ENCODE measurements around the gene RBMS3. TPM values are rescaled to one million over a fixed set of nuclear protein-coding genes. Genes with fewer than 3 reads are reported as not detected.

RBMS3 gene
- total and polyA plus RNA-seq, 7 donors = 0.46 to 61.9 (median 39.9) TPM

DNA sequence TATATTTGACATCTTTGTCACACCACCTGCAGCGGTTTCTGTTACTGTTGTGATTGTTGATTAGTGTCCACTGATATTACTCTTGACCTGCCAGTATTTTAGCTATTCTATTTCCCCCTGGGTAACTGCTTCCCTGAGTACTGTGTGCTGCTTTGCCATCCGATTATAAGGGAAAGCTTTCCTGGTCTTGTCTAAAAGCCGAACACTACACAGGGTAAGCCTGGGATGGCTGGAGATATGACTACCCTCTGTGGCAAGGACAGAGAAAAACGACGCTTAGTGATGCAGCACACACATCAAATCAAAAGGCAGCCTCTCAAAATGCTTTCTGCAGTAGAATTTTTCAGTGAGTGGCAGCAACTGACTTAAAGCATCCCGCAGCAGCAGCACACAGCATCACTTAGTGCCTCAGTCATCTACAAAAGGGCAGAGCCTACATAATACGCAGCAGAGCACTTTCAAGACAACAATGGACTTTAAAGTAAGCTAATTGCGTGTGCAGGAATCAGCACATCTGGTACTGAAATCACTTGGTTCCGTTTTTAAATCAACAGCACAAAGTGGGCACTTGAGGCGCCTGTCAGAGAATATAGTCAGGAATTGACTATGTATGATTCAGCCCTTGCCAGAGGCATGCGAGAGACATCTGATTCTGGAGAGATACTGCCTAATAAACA lies 669.2 kb downstream of the RBMS3 start:
- H3K27ac ChIP-seq = no peak overlapping the region
- TF ChIP-seq, protein P1, sequence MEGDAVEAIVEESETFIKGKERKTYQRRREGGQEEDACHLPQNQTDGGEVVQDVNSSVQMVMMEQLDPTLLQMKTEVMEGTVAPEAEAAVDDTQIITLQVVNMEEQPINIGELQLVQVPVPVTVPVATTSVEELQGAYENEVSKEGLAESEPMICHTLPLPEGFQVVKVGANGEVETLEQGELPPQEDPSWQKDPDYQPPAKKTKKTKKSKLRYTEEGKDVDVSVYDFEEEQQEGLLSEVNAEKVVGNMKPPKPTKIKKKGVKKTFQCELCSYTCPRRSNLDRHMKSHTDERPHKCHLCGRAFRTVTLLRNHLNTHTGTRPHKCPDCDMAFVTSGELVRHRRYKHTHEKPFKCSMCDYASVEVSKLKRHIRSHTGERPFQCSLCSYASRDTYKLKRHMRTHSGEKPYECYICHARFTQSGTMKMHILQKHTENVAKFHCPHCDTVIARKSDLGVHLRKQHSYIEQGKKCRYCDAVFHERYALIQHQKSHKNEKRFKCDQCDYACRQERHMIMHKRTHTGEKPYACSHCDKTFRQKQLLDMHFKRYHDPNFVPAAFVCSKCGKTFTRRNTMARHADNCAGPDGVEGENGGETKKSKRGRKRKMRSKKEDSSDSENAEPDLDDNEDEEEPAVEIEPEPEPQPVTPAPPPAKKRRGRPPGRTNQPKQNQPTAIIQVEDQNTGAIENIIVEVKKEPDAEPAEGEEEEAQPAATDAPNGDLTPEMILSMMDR (IDR thresholded peaks at IDR 0.05) = no peak
- TF ChIP-seq EP300 (IDR thresholded peaks at IDR 0.05) (no peak), POLR2A (IDR thresholded peaks at IDR 0.05) (no peak), POLR2AphosphoS5 (IDR thresholded peaks at IDR 0.05) (no peak)
- 81 to 87% methylated on average over 11 of the region's 11 CpGs for WGBS, 2 donors
- no peak for DNase-seq
- peaks cover 0 to 7% (median 0%) of the 10 kb centered on the region in 4 donors for H3K4me1 ChIP-seq
- no peaks in the 10 kb centered on the region for H3K9me3 ChIP-seq
- intact Hi-C loops (cut with DNase I) = no loop called here
- H3K27me3 ChIP-seq = no peaks in the 10 kb centered on the region
- H3K36me3 ChIP-seq = no peaks in the 10 kb centered on the region
- H3K4me3 ChIP-seq = no peak overlapping the region

DNA sequence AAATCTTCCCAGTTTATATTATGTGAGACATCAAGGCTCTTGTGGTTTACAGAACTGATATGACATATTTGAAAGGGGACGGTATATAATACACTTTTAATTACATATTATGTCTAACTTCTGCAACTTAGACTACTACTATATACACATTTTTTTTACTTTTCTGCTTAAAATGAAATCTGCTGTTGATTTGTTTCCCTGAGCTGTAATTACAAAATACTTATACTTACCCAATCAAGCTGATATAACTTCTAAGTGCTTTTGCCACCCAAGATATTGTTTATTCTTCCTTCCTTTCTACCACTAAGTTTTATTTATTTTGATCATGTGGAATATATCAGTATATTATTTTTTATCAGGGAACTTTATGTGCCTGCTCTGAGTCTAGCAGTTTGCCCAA lies 671.6 kb downstream of the RBMS3 start:
- no peaks in the 10 kb centered on the region for H3K9me3 ChIP-seq
- intact Hi-C loops (cut with DNase I) = no loop called here
- H3K36me3 ChIP-seq = no peaks in the 10 kb centered on the region
- DNase-seq = no peak
- TF ChIP-seq, protein P1 (IDR thresholded peaks at IDR 0.05) = no peak
- no peak overlapping the region for H3K4me3 ChIP-seq
- 85 to 88% methylated on average over 1 of the region's 1 CpG for WGBS, 2 donors
- H3K4me1 ChIP-seq = peaks cover 0 to 12% (median 0%) of the 10 kb centered on the region in 4 donors
- no peak overlapping the region for H3K27ac ChIP-seq
- H3K27me3 ChIP-seq = no peaks in the 10 kb centered on the region

DNA sequence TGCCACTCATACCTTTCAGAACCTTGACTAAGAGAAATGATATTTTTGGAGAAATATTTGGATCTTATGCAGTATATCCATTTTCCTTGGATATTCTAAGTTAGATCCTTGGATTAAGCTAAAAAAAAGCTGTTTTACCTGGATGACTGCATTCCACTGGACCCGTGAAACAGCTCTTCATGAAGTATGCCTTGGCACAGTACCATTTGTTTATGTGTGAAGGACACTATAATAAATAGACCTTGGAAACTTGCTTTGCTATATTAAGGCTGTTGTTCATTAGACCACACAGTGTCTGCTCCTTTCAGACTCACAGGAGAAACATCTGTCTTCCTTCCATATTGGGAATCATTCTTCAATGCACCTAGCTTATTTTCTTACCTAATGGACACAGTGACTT lies 674.5 kb downstream of the RBMS3 start:
- Histone ChIP-seq H3K4me1 (peaks cover 0 to 11% (median 0%) of the 10 kb centered on the region in 4 donors), H3K27ac (no peak overlapping the region), H3K36me3 (peaks cover 0 to 6% (median 0%) of the 10 kb centered on the region in 4 donors), H3K9me3 (no peaks in the 10 kb centered on the region), H3K4me3 (no peak overlapping the region), H3K27me3 (no peaks in the 10 kb centered on the region)
- TF ChIP-seq POLR2A (IDR thresholded peaks at IDR 0.05) = no peak
- no peak for TF ChIP-seq POLR2AphosphoS5 (IDR thresholded peaks at IDR 0.05)
- TF ChIP-seq EP300 (IDR thresholded peaks at IDR 0.05) = no peak
- TF ChIP-seq, protein P1 (IDR thresholded peaks at IDR 0.05) = no peak
- intact Hi-C loops (cut with DNase I) = no loop called here
- DNase-seq = no peak
- 9 to 43% methylated on average over 1 of the region's 1 CpG for WGBS, 2 donors

DNA sequence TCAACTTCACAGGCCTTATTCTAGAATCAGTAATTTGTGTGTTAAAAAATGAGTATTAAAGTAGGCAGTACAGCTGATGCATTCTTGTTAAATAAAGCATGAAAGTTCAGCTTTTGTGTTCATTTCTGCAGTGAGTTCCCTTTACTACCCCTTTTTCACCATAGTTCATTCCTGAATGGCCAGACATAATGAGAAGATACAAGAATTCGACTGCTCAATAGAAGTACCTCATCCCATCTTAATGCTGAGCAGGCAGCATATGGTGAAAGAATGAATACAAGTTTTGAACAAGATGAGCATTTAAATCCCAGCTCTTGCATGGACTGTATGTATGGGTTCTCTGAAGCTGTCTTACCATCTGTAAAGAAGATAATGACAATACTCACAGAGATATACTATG lies 677.9 kb downstream of the RBMS3 start:
- Histone ChIP-seq H3K36me3 (peaks cover 0 to 6% (median 0%) of the 10 kb centered on the region in 4 donors), H3K27me3 (no peaks in the 10 kb centered on the region), H3K4me3 (no peak overlapping the region), H3K9me3 (no peaks in the 10 kb centered on the region), H3K4me1 (peaks cover 0 to 11% (median 0%) of the 10 kb centered on the region in 4 donors), H3K27ac (no peak overlapping the region)
- intact Hi-C loops (cut with DNase I) = no loop called here
- no peak for TF ChIP-seq POLR2A (IDR thresholded peaks at IDR 0.05)
- no peak for TF ChIP-seq EP300 (IDR thresholded peaks at IDR 0.05)
- TF ChIP-seq POLR2AphosphoS5 (IDR thresholded peaks at IDR 0.05) = no peak
- TF ChIP-seq, protein P1 (IDR thresholded peaks at IDR 0.05) = no peak
- 86 to 94% methylated on average over 1 of the region's 1 CpG for WGBS, 2 donors
- DNase-seq = no peak

DNA sequence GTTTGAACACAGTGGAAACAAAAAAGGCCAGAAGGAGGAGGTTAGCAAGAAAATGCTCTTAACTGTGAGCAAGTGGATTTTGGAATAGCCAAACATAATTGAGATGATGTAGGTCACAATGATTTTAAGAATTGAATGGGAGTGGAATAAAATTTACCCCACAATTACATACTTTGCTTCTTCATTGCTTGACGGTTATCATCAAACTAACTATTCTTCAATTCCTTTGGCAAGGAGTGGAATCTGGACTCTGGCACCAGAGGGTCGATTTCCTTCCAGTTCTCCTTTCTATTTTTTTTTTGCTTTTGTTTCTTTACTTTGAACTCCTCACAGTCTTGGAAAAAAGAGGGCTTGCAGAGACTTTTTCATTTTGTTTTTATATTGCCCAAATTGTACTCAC lies 691.0 kb downstream of the RBMS3 start:
- DNase-seq = no peak
- H3K9me3 ChIP-seq = no peaks in the 10 kb centered on the region
- no peak overlapping the region for H3K27ac ChIP-seq
- H3K4me3 ChIP-seq = no peak overlapping the region
- intact Hi-C loops (cut with DNase I) = no loop called here
- H3K27me3 ChIP-seq = no peaks in the 10 kb centered on the region
- WGBS, 2 donors = 42 to 66% methylated on average over 2 of the region's 2 CpGs
- peaks cover 0 to 8% (median 3%) of the 10 kb centered on the region in 4 donors for H3K4me1 ChIP-seq
- TF ChIP-seq POLR2AphosphoS5 (IDR thresholded peaks at IDR 0.05) (no peak), POLR2A (IDR thresholded peaks at IDR 0.05) (no peak)
- TF ChIP-seq, protein P1 (IDR thresholded peaks at IDR 0.05) = no peak
- H3K36me3 ChIP-seq = no peaks in the 10 kb centered on the region
